Astrocyte (in vitro differentiated cells and primary cell): ENCODE measurements around the gene MARCHF9. TPM values are rescaled to one million over a fixed set of nuclear protein-coding genes. Genes with fewer than 3 reads are reported as not detected.

Experiments used
- DNase-seq: peaks from one replicate; pipeline ENCODE4 v3.0.0-alpha.2; 2010; ENCODE audit warnings: low read depth
- FAIRE-seq: peaks from 2 replicates; lab custom pipeline; 2011; peaks lifted over from hg19 to GRCh38; lab: Jason Lieb, UNC
- H2AFZ ChIP-seq: 2 replicates; pipeline ENCODE4 v1.6.0; 2012; ENCODE audit warnings: low read depth, low read length, inconsistent platforms
- H3K27ac ChIP-seq: 2 replicates; pipeline ENCODE4 v1.5.1; 2011; ENCODE audit warnings: low read depth, low read length, inconsistent platforms
- H3K27me3 ChIP-seq: 2 replicates; pipeline ENCODE4 v1.6.0; 2011; ENCODE audit warnings: low read length, inconsistent platforms; ENCODE audit not compliant: insufficient read depth
- H3K36me3 ChIP-seq: 2 replicates; pipeline ENCODE4 v1.5.1; 2011; ENCODE audit warnings: low read length, inconsistent platforms; ENCODE audit not compliant: insufficient read depth
- H3K4me1 ChIP-seq: 2 replicates; pipeline ENCODE4 v1.5.1; 2011; ENCODE audit warnings: low read length, inconsistent platforms; ENCODE audit not compliant: insufficient read depth
- H3K4me2 ChIP-seq: 2 replicates; pipeline ENCODE4 v1.6.0; 2012; ENCODE audit warnings: low read length, inconsistent platforms
- H3K4me3 ChIP-seq: 2 replicates; pipeline ENCODE4 v1.5.1; 2011; ENCODE audit warnings: low read depth, mild to moderate bottlenecking, low read length, inconsistent platforms; ENCODE audit not compliant: insufficient read depth
- H3K79me2 ChIP-seq: 2 replicates; pipeline ENCODE4 v1.6.0; 2012; ENCODE audit warnings: mild to moderate bottlenecking, low read length, inconsistent platforms; ENCODE audit not compliant: insufficient read depth
- H3K9ac ChIP-seq: 2 replicates; pipeline ENCODE4 v1.6.0; 2012; ENCODE audit warnings: mild to moderate bottlenecking, low read length, inconsistent platforms
- H3K9me3 ChIP-seq: 2 replicates; pipeline ENCODE4 v1.5.1; 2012; ENCODE audit warnings: low read depth, mild to moderate bottlenecking, low read length, inconsistent platforms; ENCODE audit not compliant: insufficient read depth
- H4K20me1 ChIP-seq: 2 replicates; pipeline ENCODE4 v1.6.0; 2012; ENCODE audit warnings: low read length, inconsistent platforms; ENCODE audit not compliant: insufficient read depth
- H3K27ac Mint-ChIP-seq: one replicate; pipeline ENCODE4 v1.8.0; 2021; ENCODE audit warnings: mild to moderate bottlenecking, mixed read lengths; ENCODE audit not compliant: unreplicated experiment
- H3K27me3 Mint-ChIP-seq: one replicate; pipeline ENCODE4 v1.8.0; 2021; ENCODE audit warnings: low read depth, mixed read lengths; ENCODE audit not compliant: unreplicated experiment
- H3K36me3 Mint-ChIP-seq: one replicate; pipeline ENCODE4 v1.8.0; 2021; ENCODE audit warnings: low read depth, mixed read lengths; ENCODE audit not compliant: unreplicated experiment
- H3K4me1 Mint-ChIP-seq: one replicate; pipeline ENCODE4 v1.8.0; 2021; ENCODE audit warnings: low read depth, mixed read lengths; ENCODE audit not compliant: unreplicated experiment
- H3K4me3 Mint-ChIP-seq: one replicate; pipeline ENCODE4 v1.8.0; 2021; ENCODE audit warnings: mild to moderate bottlenecking, moderate library complexity, mixed read lengths; ENCODE audit not compliant: unreplicated experiment
- H3K9me3 Mint-ChIP-seq: one replicate; pipeline ENCODE4 v1.8.0; 2021; ENCODE audit warnings: mild to moderate bottlenecking, mixed read lengths; ENCODE audit not compliant: unreplicated experiment
- EZH2 ChIP-seq: IDR thresholded peaks from 2 replicates; pipeline ENCODE4 v1.6.1; 2012; ENCODE audit warnings: mild to moderate bottlenecking, low read length, inconsistent platforms; ENCODE audit not compliant: insufficient read depth
- total RNA-seq: library from RNA; stranded (reverse); gene quantifications from 2 replicates; pipeline ENCODE4 v1.2.1, GENCODE V29; 2021
- TF ChIP-seq, protein P1 (sequence below): IDR thresholded peaks from 2 replicates; pipeline ENCODE4 v1.5.1; 2011; ENCODE audit warnings: low read depth, mild to moderate bottlenecking, inconsistent platforms, low read length, moderate library complexity; ENCODE audit not compliant: insufficient read depth

Gene MARCHF9
- total RNA-seq, 1 donor from 2014 or later: 13.0 TPM

DNA sequence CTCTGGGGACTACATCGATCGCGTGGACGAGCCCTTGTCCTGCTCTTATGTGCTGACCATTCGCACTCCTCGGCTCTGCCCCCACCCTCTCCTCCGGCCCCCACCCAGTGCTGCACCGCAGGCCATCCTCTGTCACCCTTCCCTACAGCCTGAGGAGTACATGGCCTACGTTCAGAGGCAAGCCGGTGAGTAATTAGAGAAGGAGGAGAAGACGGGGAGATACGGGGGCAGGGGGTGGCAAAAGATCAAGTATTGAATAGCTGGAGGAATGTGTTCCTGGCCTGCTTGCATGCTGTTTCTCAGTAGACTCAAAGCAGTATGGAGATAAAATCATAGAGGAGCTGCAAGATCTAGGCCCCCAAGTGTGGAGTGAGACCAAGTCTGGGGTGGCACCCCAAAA, 39.1 kb upstream of the MARCHF9 start:
- Histone ChIP-seq H3K36me3 (peaks cover 28% of the 10 kb centered on the region), H3K79me2 (no peaks in the 10 kb centered on the region), H3K9ac (no peak overlapping the region), H3K9me3 (no peaks in the 10 kb centered on the region), H3K4me3 (no peak overlapping the region), H2AFZ (no peak overlapping the region), H3K4me2 (no peak overlapping the region), H3K27ac (no peak overlapping the region), H4K20me1 (no peaks in the 10 kb centered on the region), H3K27me3 (no peaks in the 10 kb centered on the region), H3K4me1 (no peaks in the 10 kb centered on the region)
- no peaks in the 10 kb centered on the region for H3K4me1 Mint-ChIP-seq
- DNase-seq: no peak
- no peak for FAIRE-seq
- no peak for TF ChIP-seq EZH2
- TF ChIP-seq, protein P1, sequence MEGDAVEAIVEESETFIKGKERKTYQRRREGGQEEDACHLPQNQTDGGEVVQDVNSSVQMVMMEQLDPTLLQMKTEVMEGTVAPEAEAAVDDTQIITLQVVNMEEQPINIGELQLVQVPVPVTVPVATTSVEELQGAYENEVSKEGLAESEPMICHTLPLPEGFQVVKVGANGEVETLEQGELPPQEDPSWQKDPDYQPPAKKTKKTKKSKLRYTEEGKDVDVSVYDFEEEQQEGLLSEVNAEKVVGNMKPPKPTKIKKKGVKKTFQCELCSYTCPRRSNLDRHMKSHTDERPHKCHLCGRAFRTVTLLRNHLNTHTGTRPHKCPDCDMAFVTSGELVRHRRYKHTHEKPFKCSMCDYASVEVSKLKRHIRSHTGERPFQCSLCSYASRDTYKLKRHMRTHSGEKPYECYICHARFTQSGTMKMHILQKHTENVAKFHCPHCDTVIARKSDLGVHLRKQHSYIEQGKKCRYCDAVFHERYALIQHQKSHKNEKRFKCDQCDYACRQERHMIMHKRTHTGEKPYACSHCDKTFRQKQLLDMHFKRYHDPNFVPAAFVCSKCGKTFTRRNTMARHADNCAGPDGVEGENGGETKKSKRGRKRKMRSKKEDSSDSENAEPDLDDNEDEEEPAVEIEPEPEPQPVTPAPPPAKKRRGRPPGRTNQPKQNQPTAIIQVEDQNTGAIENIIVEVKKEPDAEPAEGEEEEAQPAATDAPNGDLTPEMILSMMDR: no peak
- H3K27me3 Mint-ChIP-seq: no peaks in the 10 kb centered on the region
- no peak overlapping the region for H3K27ac Mint-ChIP-seq
- H3K9me3 Mint-ChIP-seq: no peaks in the 10 kb centered on the region
- peaks cover 34% of the 10 kb centered on the region for H3K36me3 Mint-ChIP-seq
- H3K4me3 Mint-ChIP-seq: no peak overlapping the region

DNA sequence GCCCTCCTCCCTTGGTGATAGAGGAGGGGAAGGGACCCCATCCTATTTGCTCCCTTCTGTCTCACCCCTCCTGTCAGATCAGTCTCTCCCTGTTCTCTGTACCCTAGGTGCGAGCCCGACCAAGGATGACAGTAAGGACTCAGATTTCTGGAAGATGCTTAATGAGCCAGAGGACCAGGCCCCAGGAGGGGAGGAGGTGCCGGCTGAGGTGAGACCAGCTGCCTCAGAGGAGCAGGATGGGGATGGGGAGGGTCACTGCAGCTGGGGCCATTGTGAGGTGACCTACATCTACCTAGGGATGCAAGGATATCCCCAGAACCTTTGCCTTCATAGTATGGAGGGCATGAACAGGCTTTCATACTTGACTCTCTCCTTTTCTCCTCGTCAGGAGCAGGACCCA, 38.6 kb upstream of the MARCHF9 start:
- Mint-ChIP-seq H3K4me3 (no peak overlapping the region), H3K27me3 (no peaks in the 10 kb centered on the region), H3K4me1 (no peaks in the 10 kb centered on the region), H3K36me3 (peaks cover 37% of the 10 kb centered on the region), H3K9me3 (no peaks in the 10 kb centered on the region), H3K27ac (no peak overlapping the region)
- no peaks in the 10 kb centered on the region for H3K4me1 ChIP-seq
- peaks cover 33% of the 10 kb centered on the region for H3K36me3 ChIP-seq
- FAIRE-seq (no peak), DNase-seq (no peak)
- no peaks in the 10 kb centered on the region for H4K20me1 ChIP-seq
- no peak overlapping the region for H2AFZ ChIP-seq
- no peak overlapping the region for H3K27ac ChIP-seq
- no peak overlapping the region for H3K9ac ChIP-seq
- no peaks in the 10 kb centered on the region for H3K79me2 ChIP-seq
- no peak overlapping the region for H3K4me3 ChIP-seq
- H3K9me3 ChIP-seq: no peaks in the 10 kb centered on the region
- H3K27me3 ChIP-seq: no peaks in the 10 kb centered on the region
- no peak for TF ChIP-seq EZH2
- TF ChIP-seq, protein P1: no peak
- H3K4me2 ChIP-seq: no peak overlapping the region

DNA sequence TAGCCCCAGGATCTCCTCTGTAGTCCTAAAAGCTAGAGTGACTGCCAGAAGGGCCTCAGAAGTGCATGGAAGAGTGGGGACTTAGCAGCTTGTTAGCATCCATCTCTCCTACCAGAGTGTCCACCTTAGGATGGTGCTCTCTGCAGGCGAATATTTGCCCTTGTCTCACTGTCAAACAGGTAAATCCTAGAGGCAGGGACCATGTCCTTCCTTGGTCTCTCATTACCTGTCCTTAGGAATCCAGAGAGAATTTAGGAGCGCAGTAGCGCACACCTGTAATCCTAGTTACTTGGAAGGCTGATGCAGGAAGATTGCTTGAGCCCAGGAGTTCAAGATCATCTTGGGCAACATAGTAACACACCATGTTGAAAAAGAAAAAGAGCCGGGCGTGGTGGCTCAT, 37.8 kb upstream of the MARCHF9 start:
- H3K36me3 ChIP-seq: peaks cover 38% of the 10 kb centered on the region
- peaks cover 2% of the 10 kb centered on the region for H3K27me3 Mint-ChIP-seq
- H3K9ac ChIP-seq: no peak overlapping the region
- no peak overlapping the region for H3K4me3 ChIP-seq
- TF ChIP-seq EZH2: no peak
- peaks cover 38% of the 10 kb centered on the region for H3K36me3 Mint-ChIP-seq
- H3K4me1 ChIP-seq: no peaks in the 10 kb centered on the region
- H3K9me3 ChIP-seq: no peaks in the 10 kb centered on the region
- no peaks in the 10 kb centered on the region for H3K79me2 ChIP-seq
- H4K20me1 ChIP-seq: no peaks in the 10 kb centered on the region
- H3K4me2 ChIP-seq: no peak overlapping the region
- no peaks in the 10 kb centered on the region for H3K9me3 Mint-ChIP-seq
- no peaks in the 10 kb centered on the region for H3K27me3 ChIP-seq
- no peak overlapping the region for H3K27ac ChIP-seq
- H2AFZ ChIP-seq: no peak overlapping the region
- H3K27ac Mint-ChIP-seq: no peak overlapping the region
- DNase-seq (no peak), FAIRE-seq (no peak)
- H3K4me1 Mint-ChIP-seq: no peaks in the 10 kb centered on the region
- H3K4me3 Mint-ChIP-seq: no peak overlapping the region
